Iris pigment epithelial cell (primary cell): ENCODE data around the gene OR3A1.
"Not testable (repeated sequence)": the region's sequence is repeated elsewhere in the genome, so short reads cannot be mapped to it uniquely, and the experiment has no call there.

Experiments
- DNase-seq: peaks from one replicate; pipeline ENCODE4 v3.0.0-alpha.2; 2011; ENCODE audit warnings: low read depth

OR3A1 gene, protein sequence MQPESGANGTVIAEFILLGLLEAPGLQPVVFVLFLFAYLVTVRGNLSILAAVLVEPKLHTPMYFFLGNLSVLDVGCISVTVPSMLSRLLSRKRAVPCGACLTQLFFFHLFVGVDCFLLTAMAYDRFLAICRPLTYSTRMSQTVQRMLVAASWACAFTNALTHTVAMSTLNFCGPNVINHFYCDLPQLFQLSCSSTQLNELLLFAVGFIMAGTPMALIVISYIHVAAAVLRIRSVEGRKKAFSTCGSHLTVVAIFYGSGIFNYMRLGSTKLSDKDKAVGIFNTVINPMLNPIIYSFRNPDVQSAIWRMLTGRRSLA

GRCh38 chr17:3298260-3298659 is at the start of gene OR3A1:
Gene OR3A1 (minus strand): TSS chr17:3298360. CDS start chr17:3292582, 5,778 bp downstream.
- DNase-seq: no peak

GRCh38 chr17:3342782-3343181 is 44.6 kb upstream of the OR3A1 start:
- DNase-seq: not testable (repeated sequence)

- no peak for DNase-seq
Observed at GRCh38 chr17:3335876-3336275, 37.7 kb upstream of the OR3A1 start.

- no peak for DNase-seq
Observed at GRCh38 chr17:3318336-3318735, 20.2 kb upstream of the OR3A1 start.

- no peak for DNase-seq
Observed at GRCh38 chr17:3316836-3317235, 18.7 kb upstream of the OR3A1 start.

- DNase-seq: no peak
Observed at GRCh38 chr17:3308603-3309002, 10.4 kb upstream of the OR3A1 start.

DNA sequence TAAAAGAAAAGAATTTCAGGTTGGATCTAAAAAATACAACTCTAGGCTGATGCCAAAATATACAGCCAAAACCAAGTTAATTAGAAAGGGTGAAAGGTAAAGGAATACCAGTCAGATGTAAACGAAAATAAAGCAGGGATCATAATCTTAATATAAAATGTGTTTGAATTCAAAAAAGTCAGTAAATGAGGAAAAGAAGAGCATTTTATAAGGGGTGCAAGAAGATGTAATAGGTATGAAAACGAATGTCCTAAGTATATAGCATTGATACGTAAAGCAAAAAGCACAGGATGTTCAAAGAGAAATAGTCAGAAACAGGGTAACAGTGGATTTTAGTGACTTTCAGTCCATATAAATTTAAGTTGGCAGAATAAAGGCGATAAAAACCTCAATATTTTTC is 2.5 kb downstream of the OR3A1 start:
- no peak for DNase-seq

- not testable (repeated sequence) for DNase-seq
Observed at GRCh38 chr17:3293548-3293947, 4.6 kb downstream of the OR3A1 start.

- DNase-seq: no peak
Observed at GRCh38 chr17:3282901-3283300, 15.3 kb downstream of the OR3A1 start.

DNA sequence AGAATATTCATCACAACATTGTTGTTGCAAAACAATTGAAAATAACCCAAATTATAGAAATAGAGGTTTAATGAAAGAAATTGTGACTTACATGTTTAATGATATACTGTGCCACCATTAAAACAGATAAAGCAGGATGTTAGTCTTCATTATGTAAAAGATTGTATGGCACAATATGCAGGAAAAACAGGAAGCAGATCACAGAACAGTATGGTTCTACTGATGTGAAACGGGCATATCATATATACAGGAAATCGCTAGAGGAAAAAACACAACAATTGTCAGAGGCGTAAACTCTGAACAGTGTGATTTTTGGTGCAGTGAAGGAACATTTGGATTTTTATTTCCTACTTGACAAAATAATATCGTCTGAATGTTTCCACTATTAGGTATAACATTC is 22.0 kb downstream of the OR3A1 start:
- no peak for DNase-seq

DNA sequence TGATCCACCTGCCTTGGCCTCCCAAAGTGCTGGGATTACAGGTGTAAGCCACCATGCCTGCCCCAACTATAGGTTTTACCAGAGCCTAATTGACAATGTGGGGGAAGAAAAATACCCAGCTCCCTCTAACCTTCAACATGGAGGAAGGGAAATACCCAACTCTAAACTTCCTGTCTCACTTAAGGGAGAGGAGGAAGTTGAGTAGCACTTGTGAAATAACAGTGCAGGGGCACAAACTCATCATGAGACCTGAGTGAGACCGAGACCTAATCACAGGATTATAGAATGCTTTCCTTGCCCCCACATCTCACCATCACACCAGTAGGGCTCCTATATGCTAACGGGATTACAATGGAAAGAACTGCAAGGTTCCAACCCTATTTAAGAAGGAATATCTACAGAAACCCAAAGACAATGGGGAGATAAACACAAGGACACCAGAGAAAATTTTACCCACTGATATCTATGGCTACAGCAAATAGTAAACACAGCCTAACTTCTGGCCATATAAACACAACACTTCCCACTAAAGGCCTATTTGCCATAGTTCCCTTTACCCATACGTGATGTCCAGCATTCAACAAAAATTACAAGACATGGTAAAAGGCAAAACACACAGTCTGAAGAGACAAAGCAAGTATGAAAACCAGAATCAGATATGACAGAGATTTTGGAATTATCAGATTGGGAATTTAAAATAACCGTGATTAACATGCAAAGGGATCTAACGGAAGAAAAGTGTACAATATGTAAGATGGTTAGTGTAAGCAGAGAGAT is 26.9 kb downstream of the OR3A1 start:
- DNase-seq: no peak

- DNase-seq: no peak
Observed at GRCh38 chr17:3260600-3260999, 37.6 kb downstream of the OR3A1 start.

- DNase-seq: no peak
Observed at GRCh38 chr17:3260163-3260562, 38.0 kb downstream of the OR3A1 start.

DNA sequence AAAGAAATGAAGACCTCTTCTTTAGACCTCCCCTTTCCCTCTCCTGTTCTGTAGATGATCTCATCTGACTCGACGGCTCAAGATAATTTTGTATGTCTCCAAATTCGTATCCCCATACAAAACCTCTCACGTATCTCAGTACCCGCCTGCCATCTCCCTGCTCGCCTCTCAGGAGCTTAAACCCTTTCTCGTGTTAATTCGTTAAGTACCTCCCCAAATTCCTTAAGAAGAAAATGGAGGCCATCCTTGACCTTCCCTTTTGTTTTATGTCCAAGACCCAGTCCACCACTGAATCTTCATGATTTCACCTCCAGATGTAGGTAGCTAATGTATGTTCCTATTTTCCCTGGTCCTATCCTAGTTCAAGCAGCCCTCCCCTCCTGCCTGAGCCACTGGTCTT is 41.6 kb downstream of the OR3A1 start:
- DNase-seq: no peak

DNA sequence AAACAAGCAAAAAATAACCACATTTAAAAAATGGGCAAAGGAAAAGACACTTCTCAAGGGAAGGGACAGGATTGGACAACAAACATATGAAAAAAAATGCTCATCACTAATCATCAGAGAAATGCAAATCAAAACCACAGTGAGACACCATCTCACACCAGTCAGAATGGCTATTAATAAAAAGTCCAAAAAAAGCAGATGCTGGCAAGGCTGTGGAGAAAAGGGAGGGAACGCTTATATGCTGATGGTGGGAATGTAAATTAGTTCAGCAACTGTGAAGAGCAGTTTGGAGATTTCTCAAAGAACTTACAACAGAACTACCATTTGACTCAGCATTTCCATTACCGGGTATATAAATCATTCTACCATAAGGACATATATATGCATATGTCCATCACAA is 49.1 kb downstream of the OR3A1 start:
- DNase-seq: not testable (repeated sequence)

DNA sequence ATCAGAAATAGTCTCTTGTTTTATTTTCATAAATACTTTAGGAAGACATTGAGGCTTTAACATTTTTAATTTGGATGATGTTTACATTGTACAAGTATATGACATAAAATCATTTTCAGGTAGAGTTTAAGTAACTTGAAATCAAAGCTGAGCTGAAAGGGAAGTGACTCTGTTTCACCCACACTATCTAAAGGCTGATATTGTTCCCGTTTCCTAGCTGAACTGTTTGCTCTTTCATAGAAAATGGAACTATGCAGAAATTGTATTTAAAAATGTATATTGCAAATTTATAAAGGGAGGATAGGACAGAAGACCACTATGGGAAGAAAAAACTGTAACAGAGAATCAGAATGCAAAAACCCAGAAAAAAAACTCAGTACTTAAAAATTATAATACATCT is 53.3 kb downstream of the OR3A1 start:
- not testable (repeated sequence) for DNase-seq

- not testable (repeated sequence) for DNase-seq
Observed at GRCh38 chr17:3241044-3241443, 57.1 kb downstream of the OR3A1 start.
